GM21619 (cell line): Measurements from ENCODE around the gene CAPN1.
"Not testable (repeated sequence)": the region's sequence is repeated elsewhere in the genome, so short reads cannot be mapped to it uniquely, and the experiment has no call there.

Experiments used
- ATAC-seq: cut with Tn5 transposase; IDR thresholded peaks from one replicate; pipeline ENCODE4 v1.9.1; 2021; ENCODE audit not compliant: unreplicated experiment

Gene CAPN1

GRCh38 chr11:65181569-65182257, at the start of gene CAPN1:
Gene CAPN1 (plus strand): TSS chr11:65181928. CDS start chr11:65182702, 774 bp downstream.
- peak; percentile 39 for ATAC-seq

GRCh38 chr11:65132238-65132987, 49.3 kb upstream of the CAPN1 start:
- peak; percentile 31 for ATAC-seq

GRCh38 chr11:65132988-65133700, 48.6 kb upstream of the CAPN1 start:
- peak; percentile 25 for ATAC-seq

DNA sequence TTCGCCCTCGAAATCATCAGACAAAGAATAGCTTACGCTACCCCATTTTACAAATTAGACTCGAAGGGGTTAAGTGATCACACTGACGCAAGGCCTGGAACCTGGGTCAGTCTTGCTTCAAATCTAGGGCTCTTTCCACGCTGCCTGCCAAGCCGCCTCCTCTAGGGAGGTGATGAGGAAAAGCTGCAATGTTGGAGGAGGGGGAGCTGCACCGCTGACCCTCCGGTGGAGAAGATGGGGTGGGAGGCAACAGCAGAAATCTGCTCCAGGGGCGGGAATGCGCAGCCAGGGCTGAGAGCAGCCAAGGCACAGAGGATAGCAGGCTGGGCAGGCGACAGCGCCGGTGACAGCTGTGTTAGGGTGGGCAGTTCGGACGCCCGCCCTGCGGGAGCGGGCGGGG, 48.0 kb upstream of the CAPN1 start:
- ATAC-seq, result no peak

GRCh38 chr11:65134240-65134951, 47.3 kb upstream of the CAPN1 start, which contains the start of gene SYVN1:
Gene SYVN1 (minus strand): TSS chr11:65134519. CDS start chr11:65133601, 918 bp downstream.
- peak; percentile 47 for ATAC-seq

GRCh38 chr11:65134952-65135632, 46.6 kb upstream of the CAPN1 start:
- ATAC-seq, result peak; percentile 62

DNA sequence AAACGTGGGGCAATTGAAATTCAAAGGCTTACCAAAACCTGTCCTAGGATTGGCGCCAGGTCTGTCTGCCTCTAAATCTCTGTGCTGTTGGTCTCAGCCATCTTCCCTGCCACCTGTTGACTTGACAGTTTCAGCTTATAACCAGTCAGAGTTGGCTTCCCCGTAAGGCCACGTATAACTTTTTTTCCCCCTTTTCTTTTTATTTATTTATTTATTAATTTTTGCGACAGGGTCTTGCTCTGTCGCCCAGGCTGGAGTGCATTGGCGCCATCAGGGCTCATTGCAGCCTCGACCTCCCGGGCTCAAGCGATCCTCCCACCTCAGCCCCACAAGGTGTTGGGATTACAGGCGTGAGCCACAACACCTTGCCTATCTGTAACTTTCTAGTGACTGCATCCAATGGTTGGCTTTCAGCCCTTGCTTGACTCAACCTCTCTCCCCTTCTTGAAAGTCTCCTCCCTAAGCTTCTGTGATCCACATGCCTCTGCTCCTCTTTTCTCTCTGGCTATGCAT, 46.0 kb upstream of the CAPN1 start:
- ATAC-seq, result no peak

DNA sequence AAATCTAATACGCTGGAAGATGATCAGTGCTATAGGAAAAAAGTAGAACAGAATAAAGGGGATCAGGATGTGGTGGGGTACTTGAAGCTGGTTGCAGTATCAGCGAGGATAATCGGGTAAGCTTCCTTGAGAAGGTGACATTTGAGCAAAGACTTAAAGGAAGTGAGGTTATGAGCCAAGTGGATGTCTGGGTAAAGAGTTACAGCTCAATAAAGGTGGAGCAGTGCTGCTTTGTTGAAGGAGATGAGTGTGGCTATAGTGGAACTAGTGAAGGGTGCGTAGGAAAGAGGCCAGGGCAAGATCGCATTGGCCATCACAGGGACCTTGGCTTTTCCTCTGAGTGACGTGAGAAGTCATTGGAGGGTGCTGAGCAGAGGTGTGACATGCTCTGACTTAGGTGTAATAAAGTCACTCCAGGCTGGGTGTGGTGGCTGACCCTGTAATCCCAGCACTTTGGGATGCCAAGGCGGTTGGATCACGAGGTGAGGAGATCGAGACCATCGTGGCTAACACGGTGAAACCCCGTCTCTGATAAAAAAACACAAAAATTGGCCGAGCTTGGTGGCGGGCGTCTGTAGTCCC, 45.1 kb upstream of the CAPN1 start:
- no peak for ATAC-seq

DNA sequence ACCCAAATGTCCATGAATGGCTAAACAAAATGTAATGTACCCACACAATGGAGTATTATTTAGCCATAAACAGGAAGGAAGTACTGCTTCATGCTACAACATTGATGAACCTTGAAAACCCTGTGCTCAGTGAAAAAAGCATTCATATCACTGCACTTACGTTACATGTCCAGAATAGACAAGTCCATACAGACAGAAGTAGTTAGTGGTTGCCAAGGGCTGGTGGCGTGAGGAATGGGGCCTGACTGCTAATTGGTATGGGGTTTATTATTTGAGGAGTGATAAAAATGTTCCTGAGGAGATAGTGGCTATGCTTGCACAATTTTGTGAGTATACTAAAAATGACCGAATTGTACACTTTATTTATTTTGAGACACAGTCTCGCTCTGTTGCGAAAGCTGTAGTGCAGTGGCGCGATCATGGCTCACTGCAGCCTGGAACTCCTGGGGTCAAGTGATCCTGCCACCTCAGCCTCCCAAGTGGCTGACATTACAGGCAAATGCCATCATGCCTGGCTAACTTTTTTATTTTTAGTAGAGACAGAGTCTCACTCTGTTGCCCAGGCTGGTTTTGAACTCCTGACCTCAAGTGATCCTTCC, 39.7 kb upstream of the CAPN1 start:
- no peak for ATAC-seq

DNA sequence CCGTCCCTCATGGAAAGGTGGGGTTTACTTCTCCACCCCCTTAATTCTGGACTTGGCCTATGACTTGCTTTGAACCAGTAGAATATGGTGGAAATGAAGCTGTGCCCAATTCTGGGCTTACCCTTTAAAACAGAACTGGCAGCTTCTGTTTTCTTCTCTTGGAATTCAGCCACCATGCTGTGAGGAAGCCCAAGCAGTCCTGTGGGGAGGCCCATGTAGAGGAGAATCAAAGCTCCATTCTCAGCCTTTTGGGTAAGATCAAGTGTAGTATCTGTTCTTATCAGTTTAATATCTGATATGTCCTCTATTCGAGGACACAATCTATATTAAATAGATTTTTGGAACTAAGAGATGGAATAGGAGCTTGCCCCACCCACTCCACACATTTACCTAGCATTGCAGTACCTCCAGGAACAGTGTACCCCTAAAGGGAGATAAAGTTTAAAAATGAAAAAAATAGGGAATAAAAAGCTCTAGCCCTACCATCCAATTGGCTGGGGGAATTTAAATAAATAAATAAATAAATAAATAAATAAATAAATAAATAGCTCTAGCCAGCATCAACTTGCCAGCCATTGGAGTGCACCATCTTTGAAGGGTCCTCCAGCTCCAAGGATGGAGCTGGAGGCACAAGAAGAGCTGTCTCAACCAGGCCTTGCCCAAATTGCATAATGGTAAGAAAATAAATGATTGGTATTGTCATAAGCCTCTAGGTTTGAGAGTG, 34.2 kb upstream of the CAPN1 start:
- no peak for ATAC-seq

- no peak for ATAC-seq
Measured at GRCh38 chr11:65148657-65149056, 33.1 kb upstream of the CAPN1 start.

- ATAC-seq, result not testable (repeated sequence)
Measured at GRCh38 chr11:65150131-65150508, 31.6 kb upstream of the CAPN1 start.

DNA sequence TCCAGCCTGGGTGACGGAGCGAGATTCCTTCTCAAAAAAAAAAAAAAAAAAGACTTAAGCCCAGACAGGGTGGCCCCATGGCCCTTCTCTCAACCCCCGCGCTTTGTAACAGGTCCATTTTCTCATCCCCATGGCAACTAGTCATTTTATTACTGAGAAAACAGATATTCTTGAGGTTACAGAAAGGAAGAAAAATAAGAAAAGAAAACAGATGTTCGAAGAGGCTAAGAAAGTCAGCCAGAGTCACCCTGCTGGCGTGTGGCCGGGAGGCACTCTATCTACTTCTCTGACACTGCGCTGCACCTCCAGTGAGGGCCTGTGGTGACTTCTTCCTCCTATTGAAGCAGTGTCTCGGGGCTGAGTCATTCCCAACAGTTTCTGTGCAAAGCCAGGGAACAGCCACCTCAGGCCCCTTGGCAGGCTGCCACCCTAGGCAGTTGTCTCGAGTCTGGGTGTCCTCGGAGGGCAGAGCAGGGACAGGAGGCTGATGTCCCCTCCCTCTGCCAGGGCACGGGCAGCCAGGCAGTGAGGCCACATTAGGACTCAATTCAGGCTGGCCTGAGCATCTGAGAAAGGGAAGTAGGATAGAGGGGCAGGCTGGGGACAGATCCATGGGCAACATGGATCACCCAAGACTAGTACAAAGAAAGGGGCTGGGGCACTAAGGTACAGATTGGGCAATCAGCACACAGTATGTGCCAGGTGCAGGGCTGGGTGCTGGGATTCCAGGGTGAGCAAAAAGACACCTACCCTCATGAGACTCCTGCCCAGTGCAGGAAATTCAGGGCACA, 31.0 kb upstream of the CAPN1 start:
- no peak for ATAC-seq

- ATAC-seq, result no peak
Measured at GRCh38 chr11:65151331-65151899, 30.3 kb upstream of the CAPN1 start.

DNA sequence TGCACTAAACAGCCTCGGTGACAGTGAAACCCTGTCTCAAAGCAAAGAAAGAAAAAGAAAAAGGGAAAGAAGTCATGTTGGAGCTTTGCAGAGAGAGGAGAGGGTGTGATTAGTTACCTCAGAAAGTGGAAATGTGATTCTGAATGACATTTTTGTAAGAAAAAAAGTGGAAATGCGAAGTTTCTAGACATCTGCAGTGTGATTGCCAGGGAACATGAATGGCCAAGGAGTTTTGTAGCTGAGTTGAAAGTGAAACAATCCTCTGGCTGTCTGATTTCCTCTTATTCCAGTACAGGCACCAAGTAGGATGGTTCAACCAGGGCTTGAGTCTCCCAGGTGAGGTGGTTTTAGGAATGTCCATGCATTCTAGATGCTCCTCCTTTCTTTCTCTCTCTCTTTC, 29.6 kb upstream of the CAPN1 start:
- no peak for ATAC-seq

- ATAC-seq, result no peak
Measured at GRCh38 chr11:65156256-65156655, 25.5 kb upstream of the CAPN1 start.

GRCh38 chr11:65156926-65157325, 24.8 kb upstream of the CAPN1 start:
- ATAC-seq, result no peak

- ATAC-seq, result no peak
Measured at GRCh38 chr11:65157336-65157735, 24.4 kb upstream of the CAPN1 start.
